ENCODE data around the gene OR2S2.
"Not testable (repeated sequence)": the region's sequence is repeated elsewhere in the genome, so short reads cannot be mapped to it uniquely, and the experiment has no call there.

The OR2S2 gene

GRCh38 chr9:35933550-35934067 lies 24.3 kb downstream of the OR2S2 start:
- no peak for DNase-seq (ENCODE audit: low read depth)

- no peak for DNase-seq (ENCODE audit: low read depth)
These were observed 25.2 kb downstream of the OR2S2 start for GRCh38 chr9:35932735-35933134.

- DNase-seq (ENCODE audit: low read depth), result no peak
These were observed 27.0 kb downstream of the OR2S2 start for GRCh38 chr9:35930989-35931388.

GRCh38 chr9:35930521-35930920 lies 27.4 kb downstream of the OR2S2 start:
- no peak for DNase-seq (ENCODE audit: low read depth)

GRCh38 chr9:35929453-35929718 lies 28.6 kb downstream of the OR2S2 start:
- DNase-seq (ENCODE audit: low read depth), result no peak

- no peak for DNase-seq (ENCODE audit: low read depth)
These were observed 29.1 kb downstream of the OR2S2 start for GRCh38 chr9:35928591-35929452.

- DNase-seq (ENCODE audit: low read depth), result peak; percentile 78
These were observed 33.8 kb downstream of the OR2S2 start for GRCh38 chr9:35923927-35924763.

GRCh38 chr9:35923598-35923926 lies 34.4 kb downstream of the OR2S2 start:
- DNase-seq (ENCODE audit: low read depth), result no peak

- no peak for DNase-seq (ENCODE audit: low read depth)
These were observed 37.8 kb downstream of the OR2S2 start for GRCh38 chr9:35920051-35920620.

- DNase-seq (ENCODE audit: low read depth), result no peak
These were observed 38.5 kb downstream of the OR2S2 start for GRCh38 chr9:35919212-35920008.

GRCh38 chr9:35918780-35919179 lies 39.2 kb downstream of the OR2S2 start:
- no peak for DNase-seq (ENCODE audit: low read depth)

GRCh38 chr9:35917261-35917660 lies 40.7 kb downstream of the OR2S2 start:
- DNase-seq (ENCODE audit: low read depth), result no peak

GRCh38 chr9:35915681-35916294 lies 42.2 kb downstream of the OR2S2 start:
- DNase-seq (ENCODE audit: low read depth), result no peak

- DNase-seq (ENCODE audit: low read depth), result no peak
These were observed 43.6 kb downstream of the OR2S2 start for GRCh38 chr9:35914301-35914807.

GRCh38 chr9:35913429-35913828 lies 44.5 kb downstream of the OR2S2 start:
- DNase-seq (ENCODE audit: low read depth), result not testable (repeated sequence)

GRCh38 chr9:35912791-35913400 lies 45.1 kb downstream of the OR2S2 start:
- DNase-seq (ENCODE audit: low read depth), result no peak

GRCh38 chr9:35911690-35912089 lies 46.3 kb downstream of the OR2S2 start:
- DNase-seq (ENCODE audit: low read depth), result no peak

GRCh38 chr9:35910613-35911359 lies 47.2 kb downstream of the OR2S2 start:
- DNase-seq (ENCODE audit: low read depth), result peak; percentile 68

- DNase-seq (ENCODE audit: low read depth), result no peak
These were observed 48.0 kb downstream of the OR2S2 start for GRCh38 chr9:35909687-35910612.

Measured in fibroblast of the conjunctiva (primary cell).